ENCODE measurements around the gene ZDHHC14.

- TF ChIP-seq EP300 (IDR thresholded peaks at IDR 0.05; ENCODE audit: borderline replicate concordance) (no peak), YY1 (IDR thresholded peaks at IDR 0.05; ENCODE audit: low read depth) (no peak), RAD21 (IDR thresholded peaks at IDR 0.05; ENCODE audit: low read depth) (no peak), TAF1 (IDR thresholded peaks at IDR 0.05; ENCODE audit: low read depth) (no peak), ZBTB7A (IDR thresholded peaks at IDR 0.05; ENCODE audit: low read depth) (no peak), CREB1 (IDR thresholded peaks at IDR 0.05; ENCODE audit: low read depth) (no peak), TCF12 (IDR thresholded peaks at IDR 0.05; ENCODE audit: low read depth) (no peak), CEBPB (IDR thresholded peaks at IDR 0.05) (no peak), USF1 (IDR thresholded peaks at IDR 0.05) (no peak)
- TF ChIP-seq, protein P1, sequence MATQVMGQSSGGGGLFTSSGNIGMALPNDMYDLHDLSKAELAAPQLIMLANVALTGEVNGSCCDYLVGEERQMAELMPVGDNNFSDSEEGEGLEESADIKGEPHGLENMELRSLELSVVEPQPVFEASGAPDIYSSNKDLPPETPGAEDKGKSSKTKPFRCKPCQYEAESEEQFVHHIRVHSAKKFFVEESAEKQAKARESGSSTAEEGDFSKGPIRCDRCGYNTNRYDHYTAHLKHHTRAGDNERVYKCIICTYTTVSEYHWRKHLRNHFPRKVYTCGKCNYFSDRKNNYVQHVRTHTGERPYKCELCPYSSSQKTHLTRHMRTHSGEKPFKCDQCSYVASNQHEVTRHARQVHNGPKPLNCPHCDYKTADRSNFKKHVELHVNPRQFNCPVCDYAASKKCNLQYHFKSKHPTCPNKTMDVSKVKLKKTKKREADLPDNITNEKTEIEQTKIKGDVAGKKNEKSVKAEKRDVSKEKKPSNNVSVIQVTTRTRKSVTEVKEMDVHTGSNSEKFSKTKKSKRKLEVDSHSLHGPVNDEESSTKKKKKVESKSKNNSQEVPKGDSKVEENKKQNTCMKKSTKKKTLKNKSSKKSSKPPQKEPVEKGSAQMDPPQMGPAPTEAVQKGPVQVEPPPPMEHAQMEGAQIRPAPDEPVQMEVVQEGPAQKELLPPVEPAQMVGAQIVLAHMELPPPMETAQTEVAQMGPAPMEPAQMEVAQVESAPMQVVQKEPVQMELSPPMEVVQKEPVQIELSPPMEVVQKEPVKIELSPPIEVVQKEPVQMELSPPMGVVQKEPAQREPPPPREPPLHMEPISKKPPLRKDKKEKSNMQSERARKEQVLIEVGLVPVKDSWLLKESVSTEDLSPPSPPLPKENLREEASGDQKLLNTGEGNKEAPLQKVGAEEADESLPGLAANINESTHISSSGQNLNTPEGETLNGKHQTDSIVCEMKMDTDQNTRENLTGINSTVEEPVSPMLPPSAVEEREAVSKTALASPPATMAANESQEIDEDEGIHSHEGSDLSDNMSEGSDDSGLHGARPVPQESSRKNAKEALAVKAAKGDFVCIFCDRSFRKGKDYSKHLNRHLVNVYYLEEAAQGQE (IDR thresholded peaks at IDR 0.05; ENCODE audit: low read depth), result no peak
Measured at GRCh38 chr6:157717340-157717748, 336.4 kb downstream of the ZDHHC14 start.
